ACC112 (cell line): ENCODE measurements around the gene TRAM2.

Source experiments
- H2AFZ ChIP-seq: fragments of 200-600 bp; sonication (generic); one replicate; pipeline ENCODE4 v1.6.0; 2017; ENCODE audit warnings: antibody characterized with exemption, low read length; ENCODE audit not compliant: unreplicated experiment
- H3K27ac ChIP-seq: fragments of 200-600 bp; sonication (generic); 2 replicates; pipeline ENCODE4 v1.5.1; 2014; ENCODE audit warnings: low read depth, mild to moderate bottlenecking, antibody characterized with exemption, low read length, moderate library complexity
- H3K27me3 ChIP-seq: fragments of 200-600 bp; sonication (generic); 2 replicates; pipeline ENCODE4 v1.6.1; 2014; ENCODE audit warnings: mild to moderate bottlenecking, antibody characterized with exemption, low read length, moderate library complexity, mixed read lengths; ENCODE audit not compliant: insufficient read depth
- H3K36me3 ChIP-seq: fragments of 200-600 bp; sonication (generic); 2 replicates; pipeline ENCODE4 v1.6.1; 2016; ENCODE audit warnings: mild to moderate bottlenecking, antibody characterized with exemption, low read length, moderate library complexity, mixed read lengths; ENCODE audit not compliant: insufficient read depth
- H3K4me1 ChIP-seq: fragments of 200-600 bp; sonication (generic); one replicate; pipeline ENCODE4 v1.6.1; 2016; ENCODE audit warnings: low read length, mixed read lengths; ENCODE audit not compliant: insufficient read depth, unreplicated experiment, control insufficient read depth
- H3K4me3 ChIP-seq: fragments of 200-600 bp; sonication (generic); 2 replicates; pipeline ENCODE4 v1.5.1; 2014; ENCODE audit warnings: mild to moderate bottlenecking, low read depth, low read length
- H3K79me2 ChIP-seq: fragments of 200-600 bp; sonication (generic); one replicate; pipeline ENCODE4 v1.6.0; 2016; ENCODE audit warnings: low read length; ENCODE audit not compliant: control insufficient read depth, unreplicated experiment, insufficient read depth

TRAM2 gene

DNA sequence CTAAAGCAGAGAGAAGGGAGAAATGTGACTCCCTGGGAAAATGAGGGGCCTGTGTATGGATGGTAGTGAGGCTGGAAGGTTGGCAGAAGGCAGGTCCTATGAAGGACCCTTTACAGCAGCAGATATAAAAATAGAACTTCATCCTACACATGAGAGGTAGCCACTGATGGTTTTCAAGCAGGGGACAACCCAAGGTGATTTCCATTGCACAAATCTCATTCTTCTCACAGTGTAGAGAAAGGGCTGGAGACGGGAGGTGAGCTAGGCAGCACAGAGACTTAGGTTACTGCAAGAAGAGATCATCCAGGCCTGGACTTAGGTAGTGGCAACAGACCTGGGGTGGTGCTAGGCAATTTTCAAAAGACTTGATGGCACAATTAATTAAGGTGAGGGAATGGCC lies 30.7 kb downstream of the TRAM2 start:
- H3K27ac ChIP-seq: peak overlapping the region; percentile 96
- H3K4me1 ChIP-seq: peaks cover 99% of the 10 kb centered on the region
- no peak overlapping the region for H2AFZ ChIP-seq
- no peaks in the 10 kb centered on the region for H3K27me3 ChIP-seq
- H3K4me3 ChIP-seq: no peak overlapping the region
- H3K36me3 ChIP-seq: peaks cover 10% of the 10 kb centered on the region; the same call in 1 of the 2 replicates
- peaks cover 94% of the 10 kb centered on the region for H3K79me2 ChIP-seq

DNA sequence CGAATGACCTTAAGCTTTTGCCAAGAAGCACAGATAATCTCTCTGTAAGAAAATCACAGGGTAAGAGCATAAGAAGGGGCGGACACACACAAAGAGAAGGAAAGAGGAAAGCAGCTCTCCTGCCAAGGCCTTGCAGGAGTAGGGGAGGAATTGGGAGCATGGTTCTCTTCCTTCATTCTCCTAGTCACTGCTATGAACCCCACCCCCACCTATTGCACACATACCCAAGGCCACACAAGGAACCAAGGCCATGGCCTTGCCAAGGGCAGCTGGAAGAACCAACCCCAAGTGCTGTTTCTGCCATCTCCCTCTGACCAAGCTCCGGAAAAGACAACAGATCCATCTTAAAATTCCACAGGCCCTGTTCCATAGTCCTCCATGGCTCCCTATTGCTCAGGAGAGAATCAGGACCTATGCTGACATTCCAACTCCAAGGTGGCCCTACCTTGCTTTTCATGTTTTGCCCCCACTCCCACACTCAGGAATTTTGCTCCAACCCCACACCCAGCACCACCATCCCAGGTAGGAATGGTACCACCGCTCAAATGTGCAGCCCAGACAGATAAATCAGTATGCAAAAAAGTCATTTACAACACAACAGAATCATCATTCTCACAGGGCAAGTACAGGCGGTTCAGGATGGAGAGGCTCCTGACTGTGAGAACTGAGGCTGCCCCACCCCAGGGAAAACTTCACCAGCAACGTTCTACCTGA lies 31.3 kb downstream of the TRAM2 start:
- peaks cover 99% of the 10 kb centered on the region for H3K4me1 ChIP-seq
- no peak overlapping the region for H3K4me3 ChIP-seq
- H2AFZ ChIP-seq: no peak overlapping the region
- H3K79me2 ChIP-seq: peaks cover 94% of the 10 kb centered on the region
- H3K27me3 ChIP-seq: no peaks in the 10 kb centered on the region
- H3K27ac ChIP-seq: peak overlapping the region; percentile 96
- H3K36me3 ChIP-seq: peaks cover 10% of the 10 kb centered on the region; the same call in 1 of the 2 replicates

DNA sequence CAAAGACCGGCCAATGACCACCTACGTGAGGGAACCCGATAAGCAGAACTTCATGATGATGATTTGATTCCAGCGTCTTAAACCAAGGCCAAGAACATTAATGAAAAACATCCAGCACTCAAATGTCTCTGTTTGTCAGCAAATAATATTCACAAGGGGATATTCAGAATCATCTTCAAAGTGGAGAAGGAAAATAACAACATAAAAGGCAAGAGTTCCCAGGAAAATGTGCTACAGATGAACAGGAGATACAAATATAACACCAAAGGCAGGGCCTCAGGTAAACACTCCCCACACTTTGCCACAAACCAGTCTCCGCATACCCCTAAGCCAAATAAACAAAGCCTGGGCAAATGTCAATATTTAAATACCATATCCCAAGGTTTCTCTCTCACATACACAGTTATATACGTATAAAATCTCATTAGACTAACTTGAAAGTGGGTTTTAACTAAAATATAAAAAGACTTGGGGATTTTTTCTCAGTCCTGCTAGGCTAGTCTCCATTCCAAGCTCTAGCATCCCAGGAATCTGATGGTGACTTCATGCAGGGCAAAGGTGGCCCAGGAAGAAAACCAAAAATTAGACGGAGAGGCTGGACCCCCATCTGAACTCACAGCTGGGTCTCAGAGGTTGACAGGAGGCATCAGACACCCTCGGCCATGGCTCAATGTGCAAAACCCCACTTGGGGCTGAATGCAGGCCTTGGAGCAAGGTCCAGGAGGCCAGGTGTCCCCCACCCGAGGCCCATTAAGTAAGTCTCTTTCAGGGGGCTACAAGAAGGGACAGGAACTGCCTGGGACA lies 32.1 kb downstream of the TRAM2 start:
- Histone ChIP-seq H2AFZ (no peak overlapping the region), H3K4me3 (peak overlapping the region; percentile 56; the same call in 1 of the 2 replicates), H3K4me1 (peaks cover 99% of the 10 kb centered on the region), H3K27me3 (no peaks in the 10 kb centered on the region), H3K36me3 (peaks cover 10% of the 10 kb centered on the region; the same call in 1 of the 2 replicates), H3K27ac (peak overlapping the region; percentile 96), H3K79me2 (peaks cover 95% of the 10 kb centered on the region)

DNA sequence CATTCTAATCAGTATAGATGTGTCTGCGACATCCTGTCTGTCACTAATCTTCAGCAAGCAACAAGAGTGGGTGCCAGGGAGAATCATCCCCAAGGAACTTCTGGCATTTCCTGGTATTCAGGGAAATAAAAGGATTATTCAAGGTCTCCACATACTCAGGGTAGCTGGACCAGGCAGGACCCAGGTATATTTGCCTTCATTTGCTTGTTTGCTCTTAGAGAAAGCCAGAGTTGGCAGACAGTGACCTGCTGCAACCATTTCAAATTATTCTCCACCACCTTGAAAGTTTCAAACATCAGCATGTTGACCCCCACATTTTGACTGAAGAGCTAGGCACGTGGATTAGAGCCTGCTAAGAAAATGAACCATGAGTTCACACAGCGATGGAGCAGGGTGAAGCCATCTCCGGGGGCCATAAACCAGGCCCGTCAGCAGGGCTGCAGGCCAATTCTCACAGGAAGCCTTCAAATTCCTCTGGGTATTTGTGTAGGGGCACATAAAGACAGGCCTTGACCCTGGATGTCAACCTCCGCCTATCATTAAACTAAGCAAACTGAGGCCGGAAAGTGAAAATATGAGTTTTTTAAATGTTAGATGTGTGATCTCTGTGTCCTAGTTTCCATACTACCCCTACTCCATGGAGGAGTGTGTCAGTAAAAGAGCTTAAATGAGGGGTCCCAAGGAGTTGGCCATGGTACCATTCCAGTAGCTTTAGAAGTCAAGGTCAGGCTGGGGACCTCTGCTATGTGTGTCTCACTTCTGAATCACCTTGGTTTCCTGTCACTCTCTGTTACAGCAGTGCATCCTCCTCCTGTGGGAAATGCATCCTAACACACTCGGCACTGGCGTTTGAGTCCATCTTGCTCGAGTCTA lies 32.9 kb downstream of the TRAM2 start:
- peak overlapping the region; percentile 56 for H3K4me3 ChIP-seq
- no peak overlapping the region for H2AFZ ChIP-seq
- peak overlapping the region; percentile 96 for H3K27ac ChIP-seq
- peaks cover 100% of the 10 kb centered on the region for H3K4me1 ChIP-seq
- H3K79me2 ChIP-seq: peaks cover 95% of the 10 kb centered on the region
- peaks cover 6% of the 10 kb centered on the region; the same call in 1 of the 2 replicates for H3K36me3 ChIP-seq
- H3K27me3 ChIP-seq: no peaks in the 10 kb centered on the region

DNA sequence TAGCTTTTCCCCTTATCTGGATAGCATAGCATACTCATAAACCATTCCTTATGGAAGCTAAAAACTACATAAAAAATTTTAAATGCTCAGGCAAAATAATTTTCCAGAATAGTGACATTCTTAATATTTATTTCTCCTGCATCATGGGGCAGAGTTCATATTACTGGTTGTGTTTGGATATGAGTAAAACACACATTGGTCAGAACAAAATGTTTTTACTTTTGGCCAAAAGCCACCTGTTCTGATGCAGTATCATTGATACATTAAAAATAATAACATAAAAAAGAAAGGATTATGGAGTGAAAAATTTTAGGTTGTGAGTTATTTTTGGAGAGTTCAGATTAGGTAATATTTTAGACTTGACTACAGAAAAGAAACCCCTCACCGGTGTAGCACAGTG lies 33.6 kb downstream of the TRAM2 start:
- peaks cover 100% of the 10 kb centered on the region for H3K4me1 ChIP-seq
- no peak overlapping the region for H2AFZ ChIP-seq
- no peaks in the 10 kb centered on the region for H3K27me3 ChIP-seq
- peaks cover 95% of the 10 kb centered on the region for H3K79me2 ChIP-seq
- H3K36me3 ChIP-seq: peaks cover 6% of the 10 kb centered on the region; the same call in 1 of the 2 replicates
- H3K27ac ChIP-seq: peak overlapping the region; percentile 96
- peak overlapping the region; percentile 56 for H3K4me3 ChIP-seq

- peaks cover 95% of the 10 kb centered on the region for H3K79me2 ChIP-seq
- no peak overlapping the region; the same call in 1 of the 2 replicates for H3K4me3 ChIP-seq
- peak overlapping the region; percentile 96 for H3K27ac ChIP-seq
- H3K36me3 ChIP-seq: peaks cover 6% of the 10 kb centered on the region; the same call in 1 of the 2 replicates
- no peaks in the 10 kb centered on the region for H3K27me3 ChIP-seq
- no peak overlapping the region for H2AFZ ChIP-seq
- peaks cover 100% of the 10 kb centered on the region for H3K4me1 ChIP-seq
These were observed 35.7 kb downstream of the TRAM2 start for GRCh38 chr6:52541135-52541534.

- Histone ChIP-seq H3K27ac (peak overlapping the region; percentile 96), H3K27me3 (no peaks in the 10 kb centered on the region), H3K4me1 (peaks cover 100% of the 10 kb centered on the region), H3K79me2 (peaks cover 95% of the 10 kb centered on the region), H3K4me3 (peak overlapping the region; percentile 23; the same call in 1 of the 2 replicates), H3K36me3 (no peaks in the 10 kb centered on the region), H2AFZ (no peak overlapping the region)
These were observed 36.5 kb downstream of the TRAM2 start for GRCh38 chr6:52540286-52540902.

DNA sequence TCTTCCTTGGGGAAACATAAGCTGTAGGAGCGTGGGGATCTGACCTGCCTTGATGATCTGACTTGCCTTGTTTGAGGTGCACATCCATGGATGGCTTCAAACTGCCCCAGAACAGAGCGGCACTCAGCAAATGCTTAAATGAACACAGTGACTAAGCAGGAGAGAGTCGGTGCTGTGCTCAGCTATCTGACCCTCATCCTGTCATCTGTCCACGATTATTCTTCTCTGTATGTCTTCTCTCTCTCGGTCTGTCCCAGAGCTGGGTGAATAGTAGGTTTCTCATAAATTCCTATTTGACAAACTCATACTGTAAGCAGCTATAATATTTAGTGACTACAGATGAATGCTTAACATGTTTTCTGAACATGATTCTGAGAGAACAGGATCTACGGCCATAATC lies 37.3 kb downstream of the TRAM2 start:
- Histone ChIP-seq H3K36me3 (peaks cover 5% of the 10 kb centered on the region; the same call in 1 of the 2 replicates), H3K79me2 (peaks cover 94% of the 10 kb centered on the region), H3K4me3 (peak overlapping the region; percentile 23; the same call in 1 of the 2 replicates), H2AFZ (no peak overlapping the region), H3K27me3 (no peaks in the 10 kb centered on the region), H3K27ac (peak overlapping the region; percentile 96), H3K4me1 (peaks cover 96% of the 10 kb centered on the region)

DNA sequence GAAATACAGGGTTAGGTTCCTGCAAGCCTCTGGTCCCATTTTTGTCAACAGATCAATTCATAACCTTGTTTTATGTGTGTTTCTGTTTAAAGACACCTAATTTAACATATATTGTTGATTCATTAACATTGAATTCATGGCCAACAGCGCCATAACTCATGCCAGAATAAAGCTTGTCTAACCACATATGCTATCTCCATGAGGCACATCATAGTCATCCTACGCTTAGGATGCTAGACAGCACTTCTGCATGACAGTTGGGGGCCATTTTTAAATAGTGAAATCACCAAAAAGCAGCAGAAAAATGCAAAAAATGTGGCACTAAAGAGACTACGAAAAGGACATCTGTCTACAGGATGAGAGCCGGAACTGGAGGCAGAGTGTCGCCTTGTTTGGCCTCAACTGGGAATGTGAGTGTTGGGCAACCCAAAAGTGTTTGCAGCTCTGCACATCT lies 37.9 kb downstream of the TRAM2 start:
- Histone ChIP-seq H2AFZ (no peak overlapping the region), H3K27me3 (no peaks in the 10 kb centered on the region), H3K36me3 (peaks cover 10% of the 10 kb centered on the region; the same call in 1 of the 2 replicates), H3K27ac (peak overlapping the region; percentile 96), H3K4me3 (peak overlapping the region; percentile 23), H3K79me2 (peaks cover 94% of the 10 kb centered on the region), H3K4me1 (peaks cover 89% of the 10 kb centered on the region)
